Gastrocnemius medialis (tissue), 4 donors: ENCODE data around the gene RAET1E.
"Not testable (repeated sequence)": the region's sequence is repeated elsewhere in the genome, so short reads cannot be mapped to it uniquely, and the experiment has no call there.

Experiments
- POLR2A ChIP-seq, 2 donors: fragments of 450-650 bp; IDR thresholded peaks; one replicate each; pipeline ENCODE4 v1.6.1; 2017; ENCODE audit warnings: antibody characterized with exemption in 2 of 2, mild to moderate bottlenecking in 2 of 2, moderate library complexity in 2 of 2
- TF ChIP-seq, protein P1 (sequence below), 5 experiments: fragments of 450-650 bp in 3 of 5; fragments of 200-600 bp in 2 of 5; sonication (generic) in 2 of 5; IDR thresholded peaks in 4 of 5; conservative IDR thresholded peaks in 1 of 5; 1 replicate in 4 of 5; 2 replicates in 1 of 5; pipeline ENCODE4 v1.5.1; 2016 to 2019; ENCODE audit warnings: antibody characterized with exemption in 5 of 5, mild to moderate bottlenecking in 3 of 5, moderate library complexity in 3 of 5

DNA sequence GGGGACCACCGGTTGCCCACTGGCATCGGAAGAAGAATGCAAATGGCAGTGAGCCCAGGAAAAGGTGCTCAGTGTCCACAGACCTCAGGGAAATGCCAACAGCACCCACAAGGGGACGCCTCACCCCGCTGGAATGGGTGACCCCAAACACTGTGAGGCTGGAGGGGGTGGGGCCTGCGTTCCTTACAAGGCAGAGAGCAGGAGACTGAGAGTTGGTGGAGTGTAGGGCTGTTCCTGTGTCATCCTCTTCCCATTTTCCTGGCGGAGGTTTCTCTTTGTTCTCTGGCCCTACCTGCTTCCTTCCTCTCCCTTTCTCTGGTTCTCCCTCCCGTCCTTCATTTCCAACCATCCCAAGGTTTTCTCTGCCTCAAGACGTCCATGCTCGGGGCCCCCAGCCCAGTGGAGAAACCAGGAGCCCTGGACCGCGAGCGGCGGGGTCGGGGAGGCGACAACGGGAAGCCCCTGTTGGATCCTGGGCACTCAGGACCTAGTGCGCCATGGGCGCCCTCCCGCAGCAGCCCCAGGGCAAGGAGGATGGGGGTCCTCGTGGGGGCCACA, 40.2 kb upstream of the RAET1E start:
- TF ChIP-seq, protein P1, sequence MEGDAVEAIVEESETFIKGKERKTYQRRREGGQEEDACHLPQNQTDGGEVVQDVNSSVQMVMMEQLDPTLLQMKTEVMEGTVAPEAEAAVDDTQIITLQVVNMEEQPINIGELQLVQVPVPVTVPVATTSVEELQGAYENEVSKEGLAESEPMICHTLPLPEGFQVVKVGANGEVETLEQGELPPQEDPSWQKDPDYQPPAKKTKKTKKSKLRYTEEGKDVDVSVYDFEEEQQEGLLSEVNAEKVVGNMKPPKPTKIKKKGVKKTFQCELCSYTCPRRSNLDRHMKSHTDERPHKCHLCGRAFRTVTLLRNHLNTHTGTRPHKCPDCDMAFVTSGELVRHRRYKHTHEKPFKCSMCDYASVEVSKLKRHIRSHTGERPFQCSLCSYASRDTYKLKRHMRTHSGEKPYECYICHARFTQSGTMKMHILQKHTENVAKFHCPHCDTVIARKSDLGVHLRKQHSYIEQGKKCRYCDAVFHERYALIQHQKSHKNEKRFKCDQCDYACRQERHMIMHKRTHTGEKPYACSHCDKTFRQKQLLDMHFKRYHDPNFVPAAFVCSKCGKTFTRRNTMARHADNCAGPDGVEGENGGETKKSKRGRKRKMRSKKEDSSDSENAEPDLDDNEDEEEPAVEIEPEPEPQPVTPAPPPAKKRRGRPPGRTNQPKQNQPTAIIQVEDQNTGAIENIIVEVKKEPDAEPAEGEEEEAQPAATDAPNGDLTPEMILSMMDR (IDR thresholded peaks at IDR 0.05 in 4 of 5, conservative IDR thresholded peaks at IDR 0.05 in 1 of 5): not testable (repeated sequence)
- not testable (repeated sequence) for TF ChIP-seq POLR2A (IDR thresholded peaks at IDR 0.05)
